IPS-18a (cell line): ENCODE results near the gene FILIP1L.
"Not testable (repeated sequence)": the region's sequence is repeated elsewhere in the genome, so short reads cannot be mapped to it uniquely, and the experiment has no call there.

Experiments used
- H3K27ac ChIP-seq: one replicate; pipeline ENCODE4 v1.5.1; 2013; ENCODE audit warnings: low read length
- H3K27me3 ChIP-seq: one replicate; pipeline ENCODE4 v1.6.1; 2013; ENCODE audit warnings: mild to moderate bottlenecking, low read length; ENCODE audit not compliant: control insufficient read depth, insufficient read depth
- H3K36me3 ChIP-seq: one replicate; pipeline ENCODE4 v1.6.1; 2013; ENCODE audit warnings: low read depth, low read length; ENCODE audit not compliant: control insufficient read depth
- H3K4me1 ChIP-seq: one replicate; pipeline ENCODE4 v1.6.1; 2013; ENCODE audit warnings: low read depth, low read length; ENCODE audit not compliant: control insufficient read depth
- H3K4me3 ChIP-seq: one replicate; pipeline ENCODE4 v1.5.1; 2013; ENCODE audit warnings: low read length
- H3K9ac ChIP-seq: one replicate; pipeline ENCODE4 v1.6.1; 2013; ENCODE audit warnings: mild to moderate bottlenecking, low read length, moderate library complexity
- H3K9me3 ChIP-seq: one replicate; pipeline ENCODE4 v1.6.1; 2013; ENCODE audit warnings: low read depth, low read length; ENCODE audit not compliant: control insufficient read depth

The FILIP1L gene

GRCh38 chr3:100069472-100069871 lies 44.8 kb downstream of the FILIP1L start:
- no peaks in the 10 kb centered on the region for H3K27me3 ChIP-seq
- peaks cover 18% of the 10 kb centered on the region for H3K4me1 ChIP-seq
- H3K9me3 ChIP-seq: no peaks in the 10 kb centered on the region
- H3K4me3 ChIP-seq: no peak overlapping the region
- no peak overlapping the region for H3K27ac ChIP-seq
- no peak overlapping the region for H3K9ac ChIP-seq
- H3K36me3 ChIP-seq: no peaks in the 10 kb centered on the region

- no peaks in the 10 kb centered on the region for H3K27me3 ChIP-seq
- H3K9me3 ChIP-seq: no peaks in the 10 kb centered on the region
- no peak overlapping the region for H3K4me3 ChIP-seq
- H3K27ac ChIP-seq: no peak overlapping the region
- H3K9ac ChIP-seq: no peak overlapping the region
- H3K4me1 ChIP-seq: peaks cover 12% of the 10 kb centered on the region
- H3K36me3 ChIP-seq: no peaks in the 10 kb centered on the region
Measured at GRCh38 chr3:100068826-100069225, 45.5 kb downstream of the FILIP1L start.

GRCh38 chr3:100067589-100067988 lies 46.7 kb downstream of the FILIP1L start:
- Histone ChIP-seq H3K4me3 (no peak overlapping the region), H3K9ac (no peak overlapping the region), H3K4me1 (no peaks in the 10 kb centered on the region), H3K9me3 (no peaks in the 10 kb centered on the region), H3K27ac (no peak overlapping the region), H3K36me3 (no peaks in the 10 kb centered on the region), H3K27me3 (no peaks in the 10 kb centered on the region)

- H3K9ac ChIP-seq: no peak overlapping the region
- no peaks in the 10 kb centered on the region for H3K36me3 ChIP-seq
- H3K4me1 ChIP-seq: no peaks in the 10 kb centered on the region
- no peaks in the 10 kb centered on the region for H3K9me3 ChIP-seq
- H3K27me3 ChIP-seq: no peaks in the 10 kb centered on the region
- no peak overlapping the region for H3K27ac ChIP-seq
- H3K4me3 ChIP-seq: no peak overlapping the region
Measured at GRCh38 chr3:100063929-100064461, 50.3 kb downstream of the FILIP1L start.

- H3K27me3 ChIP-seq: no peaks in the 10 kb centered on the region
- H3K36me3 ChIP-seq: no peaks in the 10 kb centered on the region
- H3K9me3 ChIP-seq: no peaks in the 10 kb centered on the region
Measured at GRCh38 chr3:100062665-100063064, 51.6 kb downstream of the FILIP1L start.

GRCh38 chr3:100060685-100061484 lies 53.4 kb downstream of the FILIP1L start:
- H3K27ac ChIP-seq: no peak overlapping the region
- no peak overlapping the region for H3K9ac ChIP-seq
- no peaks in the 10 kb centered on the region for H3K4me1 ChIP-seq
- H3K27me3 ChIP-seq: no peaks in the 10 kb centered on the region
- H3K4me3 ChIP-seq: no peak overlapping the region
- no peaks in the 10 kb centered on the region for H3K36me3 ChIP-seq
- H3K9me3 ChIP-seq: no peaks in the 10 kb centered on the region

More at GRCh38 chr3:100062665-100063064, 51.6 kb downstream of the FILIP1L start:
- H3K27ac ChIP-seq: no peak overlapping the region
- H3K4me3 ChIP-seq: no peak overlapping the region
- no peaks in the 10 kb centered on the region for H3K4me1 ChIP-seq
- H3K9ac ChIP-seq: no peak overlapping the region

- H3K4me3 ChIP-seq: no peak overlapping the region
- H3K4me1 ChIP-seq: no peaks in the 10 kb centered on the region
- no peaks in the 10 kb centered on the region for H3K27me3 ChIP-seq
- H3K36me3 ChIP-seq: no peaks in the 10 kb centered on the region
- no peak overlapping the region for H3K27ac ChIP-seq
- no peak overlapping the region for H3K9ac ChIP-seq
- no peaks in the 10 kb centered on the region for H3K9me3 ChIP-seq
Measured at GRCh38 chr3:100059472-100059871, 54.8 kb downstream of the FILIP1L start.

GRCh38 chr3:100057716-100058575 lies 56.4 kb downstream of the FILIP1L start:
- Histone ChIP-seq H3K27ac (no peak overlapping the region), H3K27me3 (no peaks in the 10 kb centered on the region), H3K4me1 (peaks cover 7% of the 10 kb centered on the region), H3K9ac (no peak overlapping the region), H3K9me3 (no peaks in the 10 kb centered on the region), H3K36me3 (no peaks in the 10 kb centered on the region), H3K4me3 (no peak overlapping the region)

GRCh38 chr3:100053951-100054620 lies 60.2 kb downstream of the FILIP1L start:
- no peaks in the 10 kb centered on the region for H3K9me3 ChIP-seq
- H3K27me3 ChIP-seq: no peaks in the 10 kb centered on the region
- no peak overlapping the region for H3K9ac ChIP-seq
- no peaks in the 10 kb centered on the region for H3K36me3 ChIP-seq
- H3K27ac ChIP-seq: no peak overlapping the region
- no peak overlapping the region for H3K4me3 ChIP-seq
- peaks cover 7% of the 10 kb centered on the region for H3K4me1 ChIP-seq

GRCh38 chr3:100051513-100051912 lies 62.8 kb downstream of the FILIP1L start:
- not testable (repeated sequence) for H3K27me3 ChIP-seq, H3K4me3 ChIP-seq, H3K36me3 ChIP-seq, H3K9ac ChIP-seq, H3K27ac ChIP-seq, H3K9me3 ChIP-seq
- peaks cover 13% of the 10 kb centered on the region for H3K4me1 ChIP-seq

GRCh38 chr3:100048248-100048647 lies 66.1 kb downstream of the FILIP1L start:
- Histone ChIP-seq H3K27me3 (no peaks in the 10 kb centered on the region), H3K27ac (no peak overlapping the region), H3K4me3 (no peak overlapping the region), H3K9ac (no peak overlapping the region), H3K36me3 (no peaks in the 10 kb centered on the region), H3K4me1 (peaks cover 6% of the 10 kb centered on the region), H3K9me3 (no peaks in the 10 kb centered on the region)
